Endothelial cell (in vitro differentiated cells): ENCODE measurements around the gene DACT2. TPM values are rescaled to one million over a fixed set of nuclear protein-coding genes. Genes with fewer than 3 reads are reported as not detected.

Source experiments
- DNase-seq: peaks from one replicate; pipeline ENCODE4 v3.0.0; 2021; ENCODE audit warnings: low spot score
- H3K27ac Mint-ChIP-seq: one replicate; pipeline ENCODE4 v1.8.0; 2021; ENCODE audit warnings: mixed read lengths, inconsistent platforms; ENCODE audit not compliant: unreplicated experiment
- H3K27me3 Mint-ChIP-seq: one replicate; pipeline ENCODE4 v1.8.0; 2021; ENCODE audit warnings: mild to moderate bottlenecking, moderate library complexity, mixed read lengths, inconsistent platforms; ENCODE audit not compliant: unreplicated experiment
- H3K36me3 Mint-ChIP-seq: one replicate; pipeline ENCODE4 v1.8.0; 2021; ENCODE audit warnings: mild to moderate bottlenecking, low read depth, mixed read lengths, inconsistent platforms; ENCODE audit not compliant: unreplicated experiment
- H3K4me1 Mint-ChIP-seq: one replicate; pipeline ENCODE4 v1.8.0; 2021; ENCODE audit warnings: mild to moderate bottlenecking, mixed read lengths, inconsistent platforms; ENCODE audit not compliant: unreplicated experiment
- H3K4me3 Mint-ChIP-seq: one replicate; pipeline ENCODE4 v1.8.0; 2021; ENCODE audit warnings: mild to moderate bottlenecking, mixed read lengths, inconsistent platforms; ENCODE audit not compliant: unreplicated experiment
- H3K9me3 Mint-ChIP-seq: one replicate; pipeline ENCODE4 v1.8.0; 2021; ENCODE audit warnings: mixed read lengths, inconsistent platforms; ENCODE audit not compliant: unreplicated experiment
- total RNA-seq: library from RNA; stranded (reverse); fragmentation: NEBNext Ultra II Directional; extraction: Animal tissue kit (Norgen Biotek cat#: 25700); gene quantifications from one replicate; pipeline ENCODE4 v1.2.1, GENCODE V29; 2021; ENCODE audit not compliant: unreplicated experiment
- TF ChIP-seq, protein P1 (sequence below): fragments of 200-600 bp; sonication (generic); IDR thresholded peaks from one replicate; pipeline ENCODE4 v1.5.0; 2021; ENCODE audit warnings: antibody characterized with exemption; ENCODE audit not compliant: unreplicated experiment

Gene DACT2
- total RNA-seq, 1 donor from 2014 or later = 0.23 TPM

DNA sequence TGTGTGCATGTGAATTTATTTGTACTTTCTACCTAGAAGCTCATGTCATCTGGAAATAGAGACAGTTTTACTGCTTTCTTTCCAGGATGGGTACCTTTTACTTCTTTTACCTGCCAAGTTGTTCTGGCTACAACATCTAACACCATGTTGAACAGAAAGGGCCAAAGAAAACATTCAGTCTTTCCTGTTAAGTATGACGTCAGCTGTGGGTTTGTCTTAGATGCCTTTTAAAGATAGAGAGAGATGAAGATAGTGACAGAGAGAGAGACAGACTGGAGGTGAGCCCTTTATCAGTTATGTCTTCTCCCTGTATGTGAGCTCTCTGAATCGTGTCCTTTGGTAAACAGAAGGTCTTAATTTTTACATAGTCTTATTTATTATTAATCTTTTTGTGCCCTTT is 3.4 kb upstream of the DACT2 start:
- TF ChIP-seq, protein P1, sequence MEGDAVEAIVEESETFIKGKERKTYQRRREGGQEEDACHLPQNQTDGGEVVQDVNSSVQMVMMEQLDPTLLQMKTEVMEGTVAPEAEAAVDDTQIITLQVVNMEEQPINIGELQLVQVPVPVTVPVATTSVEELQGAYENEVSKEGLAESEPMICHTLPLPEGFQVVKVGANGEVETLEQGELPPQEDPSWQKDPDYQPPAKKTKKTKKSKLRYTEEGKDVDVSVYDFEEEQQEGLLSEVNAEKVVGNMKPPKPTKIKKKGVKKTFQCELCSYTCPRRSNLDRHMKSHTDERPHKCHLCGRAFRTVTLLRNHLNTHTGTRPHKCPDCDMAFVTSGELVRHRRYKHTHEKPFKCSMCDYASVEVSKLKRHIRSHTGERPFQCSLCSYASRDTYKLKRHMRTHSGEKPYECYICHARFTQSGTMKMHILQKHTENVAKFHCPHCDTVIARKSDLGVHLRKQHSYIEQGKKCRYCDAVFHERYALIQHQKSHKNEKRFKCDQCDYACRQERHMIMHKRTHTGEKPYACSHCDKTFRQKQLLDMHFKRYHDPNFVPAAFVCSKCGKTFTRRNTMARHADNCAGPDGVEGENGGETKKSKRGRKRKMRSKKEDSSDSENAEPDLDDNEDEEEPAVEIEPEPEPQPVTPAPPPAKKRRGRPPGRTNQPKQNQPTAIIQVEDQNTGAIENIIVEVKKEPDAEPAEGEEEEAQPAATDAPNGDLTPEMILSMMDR = no peak
- H3K27me3 Mint-ChIP-seq = peaks cover 8% of the 10 kb centered on the region
- H3K27ac Mint-ChIP-seq = no peak overlapping the region
- H3K4me3 Mint-ChIP-seq = no peak overlapping the region
- no peaks in the 10 kb centered on the region for H3K9me3 Mint-ChIP-seq
- H3K36me3 Mint-ChIP-seq = no peaks in the 10 kb centered on the region
- no peak for DNase-seq
- peaks cover 9% of the 10 kb centered on the region for H3K4me1 Mint-ChIP-seq

DNA sequence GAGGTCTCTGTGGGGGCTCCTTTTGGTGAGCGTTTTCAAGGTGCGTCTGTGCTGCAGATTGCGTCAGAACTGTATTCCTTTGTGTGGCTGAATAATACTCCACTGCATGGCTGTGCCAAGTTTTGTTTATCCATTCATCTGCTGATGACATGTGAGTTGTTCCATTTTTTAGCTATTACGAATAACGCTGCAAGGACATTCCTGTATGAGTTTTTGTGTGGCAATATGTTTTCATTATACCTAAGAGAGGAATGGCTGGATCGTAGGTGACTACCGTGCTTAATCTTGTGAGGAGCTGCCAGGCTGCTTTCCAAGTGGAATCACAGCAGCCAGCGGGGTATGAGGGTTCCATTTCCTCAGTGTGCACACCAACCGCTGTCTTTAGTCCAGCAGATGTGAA is 1.1 kb upstream of the DACT2 start:
- TF ChIP-seq, protein P1 = no peak

DNA sequence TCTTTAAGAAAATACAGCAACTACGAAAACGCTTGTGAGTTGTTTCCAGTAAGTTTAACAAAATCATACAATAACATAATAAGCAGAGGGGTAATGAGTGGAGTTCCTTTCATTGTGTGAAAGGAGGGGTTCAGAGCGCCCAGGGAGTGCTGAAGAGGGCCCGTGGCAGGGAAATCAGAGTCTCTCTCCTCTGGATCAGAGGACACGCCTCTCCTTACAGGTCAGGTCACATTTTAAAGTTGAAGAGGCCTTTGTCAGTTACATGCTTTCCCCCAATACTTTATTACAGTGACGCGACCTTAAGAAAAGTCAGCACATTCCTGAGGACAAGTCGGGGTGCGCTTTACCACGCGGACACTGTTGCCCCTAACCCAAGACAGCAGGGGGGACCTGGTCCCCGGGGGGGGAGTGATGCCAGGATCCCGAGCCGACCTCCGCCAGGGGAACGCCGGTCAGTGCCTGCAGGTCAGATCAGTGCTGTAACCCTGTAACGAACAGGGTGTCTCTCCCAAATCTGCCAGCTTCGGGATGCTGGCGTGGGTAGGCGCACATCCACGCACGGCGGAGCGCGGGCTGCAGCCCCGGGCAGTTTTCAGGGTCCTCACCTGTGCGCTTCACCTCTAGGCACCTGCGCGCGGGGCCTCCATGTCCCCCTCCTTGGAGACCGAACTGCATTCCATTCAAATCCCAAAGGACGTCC is 848 bp downstream of the DACT2 start:
- TF ChIP-seq, protein P1 = no peak
- peak overlapping the region; percentile 70 for H3K27ac Mint-ChIP-seq

More for the DNA sequence above, 1.1 kb upstream of the DACT2 start:
- DNase-seq = no peak
- no peak overlapping the region for H3K27ac Mint-ChIP-seq
- peaks cover 4% of the 10 kb centered on the region for H3K4me1 Mint-ChIP-seq
- H3K4me3 Mint-ChIP-seq = peak overlapping the region; percentile 65
- H3K27me3 Mint-ChIP-seq = peaks cover 8% of the 10 kb centered on the region
- H3K9me3 Mint-ChIP-seq = no peaks in the 10 kb centered on the region
- H3K36me3 Mint-ChIP-seq = no peaks in the 10 kb centered on the region

DNA sequence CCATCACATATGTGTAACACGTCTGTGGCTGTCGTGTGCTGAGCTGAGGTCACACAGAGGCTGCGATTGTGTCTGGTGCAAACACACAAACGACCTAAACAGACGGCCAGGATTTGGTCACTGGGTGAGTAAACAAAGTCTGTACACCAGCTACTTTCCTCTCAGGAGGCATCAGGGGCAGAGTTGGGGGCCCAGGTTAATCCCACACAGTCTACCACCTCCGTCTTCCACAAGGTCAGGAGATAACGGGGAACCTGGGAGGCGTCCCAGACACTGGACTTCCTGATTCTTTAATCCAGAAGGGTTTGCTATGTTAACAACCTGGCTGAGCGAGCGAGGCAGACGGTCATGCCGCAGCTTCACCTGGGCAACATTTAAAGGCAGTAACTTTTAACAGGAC is 1.5 kb downstream of the DACT2 start:
- no peak for DNase-seq
- H3K27me3 Mint-ChIP-seq = peaks cover 8% of the 10 kb centered on the region
- H3K27ac Mint-ChIP-seq = no peak overlapping the region
- H3K9me3 Mint-ChIP-seq = no peaks in the 10 kb centered on the region
- TF ChIP-seq, protein P1 = no peak
- H3K4me1 Mint-ChIP-seq = peaks cover 19% of the 10 kb centered on the region
- H3K4me3 Mint-ChIP-seq = no peak overlapping the region
- no peaks in the 10 kb centered on the region for H3K36me3 Mint-ChIP-seq

More for the DNA sequence above, 848 bp downstream of the DACT2 start:
- Mint-ChIP-seq H3K4me3 (peak overlapping the region; percentile 73), H3K27me3 (peaks cover 8% of the 10 kb centered on the region), H3K4me1 (peaks cover 13% of the 10 kb centered on the region), H3K36me3 (no peaks in the 10 kb centered on the region), H3K9me3 (no peaks in the 10 kb centered on the region)
- DNase-seq = no peak

DNA sequence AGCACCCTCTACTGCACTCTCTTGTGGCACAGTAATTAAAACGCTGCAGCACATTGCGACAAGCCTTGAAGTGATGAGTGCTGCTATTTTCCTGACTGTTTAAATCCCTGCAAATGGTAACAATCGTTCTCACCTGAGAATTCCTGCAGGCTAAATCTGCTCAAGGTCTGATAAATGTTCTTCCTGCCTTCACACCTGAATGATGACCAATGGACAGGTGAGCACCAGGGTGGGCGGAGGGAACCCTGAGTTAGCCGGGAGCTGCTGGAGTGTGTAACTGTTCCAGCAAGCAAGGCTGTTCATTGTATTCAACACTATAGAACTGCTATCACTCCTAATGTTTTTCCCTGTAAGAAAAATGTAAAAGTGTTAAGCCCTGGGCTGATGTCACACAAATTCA is 4.0 kb downstream of the DACT2 start:
- TF ChIP-seq, protein P1 = no peak
- H3K4me1 Mint-ChIP-seq = peaks cover 23% of the 10 kb centered on the region
- H3K9me3 Mint-ChIP-seq = no peaks in the 10 kb centered on the region
- H3K4me3 Mint-ChIP-seq = no peak overlapping the region
- no peaks in the 10 kb centered on the region for H3K36me3 Mint-ChIP-seq
- H3K27me3 Mint-ChIP-seq = peaks cover 8% of the 10 kb centered on the region
- no peak for DNase-seq
- H3K27ac Mint-ChIP-seq = no peak overlapping the region
